ENCODE measurements around the gene ITLN2. TPM values are rescaled to one million over a fixed set of nuclear protein-coding genes. Genes with fewer than 3 reads are reported as not detected.

The ITLN2 gene
- total and polyA plus RNA-seq, 10 of the 15 experiments (the other 5 are each of a cell fraction or from before 2014, with no cell fraction given), result not detected

DNA sequence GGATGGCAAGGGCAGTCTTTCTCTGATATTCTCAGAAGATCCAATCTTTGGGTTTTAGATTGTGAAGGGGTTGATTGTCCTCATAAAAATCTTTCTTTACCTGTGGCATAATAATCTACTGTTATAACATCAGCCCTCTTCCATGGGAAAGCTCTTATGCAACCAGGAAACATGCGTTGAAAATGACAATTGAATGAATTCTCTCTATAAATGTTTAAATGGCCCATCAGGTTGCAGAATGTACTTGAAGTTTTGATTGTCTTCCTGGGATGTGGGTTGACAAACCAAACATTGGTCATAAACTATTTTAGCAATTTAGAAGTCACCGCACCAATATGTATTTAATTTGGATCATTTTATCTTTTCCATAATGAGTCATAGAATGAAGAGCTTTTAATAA lies 37.9 kb downstream of the ITLN2 start (continued):
- TF ChIP-seq ZNF592 (IDR thresholded peaks at IDR 0.05), result no peak
- TF ChIP-seq, protein P1, sequence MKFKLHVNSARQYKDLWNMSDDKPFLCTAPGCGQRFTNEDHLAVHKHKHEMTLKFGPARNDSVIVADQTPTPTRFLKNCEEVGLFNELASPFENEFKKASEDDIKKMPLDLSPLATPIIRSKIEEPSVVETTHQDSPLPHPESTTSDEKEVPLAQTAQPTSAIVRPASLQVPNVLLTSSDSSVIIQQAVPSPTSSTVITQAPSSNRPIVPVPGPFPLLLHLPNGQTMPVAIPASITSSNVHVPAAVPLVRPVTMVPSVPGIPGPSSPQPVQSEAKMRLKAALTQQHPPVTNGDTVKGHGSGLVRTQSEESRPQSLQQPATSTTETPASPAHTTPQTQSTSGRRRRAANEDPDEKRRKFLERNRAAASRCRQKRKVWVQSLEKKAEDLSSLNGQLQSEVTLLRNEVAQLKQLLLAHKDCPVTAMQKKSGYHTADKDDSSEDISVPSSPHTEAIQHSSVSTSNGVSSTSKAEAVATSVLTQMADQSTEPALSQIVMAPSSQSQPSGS (IDR thresholded peaks at IDR 0.05; ENCODE audit: low read length), result no peak
- no peak for TF ChIP-seq IKZF2 (IDR thresholded peaks at IDR 0.05)
- TF ChIP-seq TBL1XR1 (IDR thresholded peaks at IDR 0.05; ENCODE audit: low read depth, low read length), result no peak
- no peak for TF ChIP-seq SPI1 (IDR thresholded peaks at IDR 0.05; ENCODE audit: borderline replicate concordance, insufficient read depth, low read depth, low read length)
- TF ChIP-seq, protein P2, sequence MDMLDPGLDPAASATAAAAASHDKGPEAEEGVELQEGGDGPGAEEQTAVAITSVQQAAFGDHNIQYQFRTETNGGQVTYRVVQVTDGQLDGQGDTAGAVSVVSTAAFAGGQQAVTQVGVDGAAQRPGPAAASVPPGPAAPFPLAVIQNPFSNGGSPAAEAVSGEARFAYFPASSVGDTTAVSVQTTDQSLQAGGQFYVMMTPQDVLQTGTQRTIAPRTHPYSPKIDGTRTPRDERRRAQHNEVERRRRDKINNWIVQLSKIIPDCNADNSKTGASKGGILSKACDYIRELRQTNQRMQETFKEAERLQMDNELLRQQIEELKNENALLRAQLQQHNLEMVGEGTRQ (IDR thresholded peaks at IDR 0.05; ENCODE audit: borderline replicate concordance, low read depth, low read length), result no peak
- TF ChIP-seq EP300 (IDR thresholded peaks at IDR 0.05; ENCODE audit: borderline replicate concordance in 1 of 2, control insufficient read depth in 1 of 2, low read depth in 2 of 2, low read length in 2 of 2), result no peak
- TF ChIP-seq, protein P3, sequence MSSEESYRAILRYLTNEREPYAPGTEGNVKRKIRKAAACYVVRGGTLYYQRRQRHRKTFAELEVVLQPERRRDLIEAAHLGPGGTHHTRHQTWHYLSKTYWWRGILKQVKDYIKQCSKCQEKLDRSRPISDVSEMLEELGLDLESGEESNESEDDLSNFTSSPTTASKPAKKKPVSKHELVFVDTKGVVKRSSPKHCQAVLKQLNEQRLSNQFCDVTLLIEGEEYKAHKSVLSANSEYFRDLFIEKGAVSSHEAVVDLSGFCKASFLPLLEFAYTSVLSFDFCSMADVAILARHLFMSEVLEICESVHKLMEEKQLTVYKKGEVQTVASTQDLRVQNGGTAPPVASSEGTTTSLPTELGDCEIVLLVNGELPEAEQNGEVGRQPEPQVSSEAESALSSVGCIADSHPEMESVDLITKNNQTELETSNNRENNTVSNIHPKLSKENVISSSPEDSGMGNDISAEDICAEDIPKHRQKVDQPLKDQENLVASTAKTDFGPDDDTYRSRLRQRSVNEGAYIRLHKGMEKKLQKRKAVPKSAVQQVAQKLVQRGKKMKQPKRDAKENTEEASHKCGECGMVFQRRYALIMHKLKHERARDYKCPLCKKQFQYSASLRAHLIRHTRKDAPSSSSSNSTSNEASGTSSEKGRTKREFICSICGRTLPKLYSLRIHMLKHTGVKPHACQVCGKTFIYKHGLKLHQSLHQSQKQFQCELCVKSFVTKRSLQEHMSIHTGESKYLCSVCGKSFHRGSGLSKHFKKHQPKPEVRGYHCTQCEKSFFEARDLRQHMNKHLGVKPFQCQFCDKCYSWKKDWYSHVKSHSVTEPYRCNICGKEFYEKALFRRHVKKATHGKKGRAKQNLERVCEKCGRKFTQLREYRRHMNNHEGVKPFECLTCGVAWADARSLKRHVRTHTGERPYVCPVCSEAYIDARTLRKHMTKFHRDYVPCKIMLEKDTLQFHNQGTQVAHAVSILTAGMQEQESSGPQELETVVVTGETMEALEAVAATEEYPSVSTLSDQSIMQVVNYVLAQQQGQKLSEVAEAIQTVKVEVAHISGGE (CRISPR knock-in tag; IDR thresholded peaks at IDR 0.05), result no peak
- TF ChIP-seq, protein P4, sequence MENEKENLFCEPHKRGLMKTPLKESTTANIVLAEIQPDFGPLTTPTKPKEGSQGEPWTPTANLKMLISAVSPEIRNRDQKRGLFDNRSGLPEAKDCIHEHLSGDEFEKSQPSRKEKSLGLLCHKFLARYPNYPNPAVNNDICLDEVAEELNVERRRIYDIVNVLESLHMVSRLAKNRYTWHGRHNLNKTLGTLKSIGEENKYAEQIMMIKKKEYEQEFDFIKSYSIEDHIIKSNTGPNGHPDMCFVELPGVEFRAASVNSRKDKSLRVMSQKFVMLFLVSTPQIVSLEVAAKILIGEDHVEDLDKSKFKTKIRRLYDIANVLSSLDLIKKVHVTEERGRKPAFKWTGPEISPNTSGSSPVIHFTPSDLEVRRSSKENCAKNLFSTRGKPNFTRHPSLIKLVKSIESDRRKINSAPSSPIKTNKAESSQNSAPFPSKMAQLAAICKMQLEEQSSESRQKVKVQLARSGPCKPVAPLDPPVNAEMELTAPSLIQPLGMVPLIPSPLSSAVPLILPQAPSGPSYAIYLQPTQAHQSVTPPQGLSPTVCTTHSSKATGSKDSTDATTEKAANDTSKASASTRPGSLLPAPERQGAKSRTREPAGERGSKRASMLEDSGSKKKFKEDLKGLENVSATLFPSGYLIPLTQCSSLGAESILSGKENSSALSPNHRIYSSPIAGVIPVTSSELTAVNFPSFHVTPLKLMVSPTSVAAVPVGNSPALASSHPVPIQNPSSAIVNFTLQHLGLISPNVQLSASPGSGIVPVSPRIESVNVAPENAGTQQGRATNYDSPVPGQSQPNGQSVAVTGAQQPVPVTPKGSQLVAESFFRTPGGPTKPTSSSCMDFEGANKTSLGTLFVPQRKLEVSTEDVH (IDR thresholded peaks at IDR 0.05; ENCODE audit: low read depth, partially characterized antibody), result no peak
- TF ChIP-seq, protein P5, sequence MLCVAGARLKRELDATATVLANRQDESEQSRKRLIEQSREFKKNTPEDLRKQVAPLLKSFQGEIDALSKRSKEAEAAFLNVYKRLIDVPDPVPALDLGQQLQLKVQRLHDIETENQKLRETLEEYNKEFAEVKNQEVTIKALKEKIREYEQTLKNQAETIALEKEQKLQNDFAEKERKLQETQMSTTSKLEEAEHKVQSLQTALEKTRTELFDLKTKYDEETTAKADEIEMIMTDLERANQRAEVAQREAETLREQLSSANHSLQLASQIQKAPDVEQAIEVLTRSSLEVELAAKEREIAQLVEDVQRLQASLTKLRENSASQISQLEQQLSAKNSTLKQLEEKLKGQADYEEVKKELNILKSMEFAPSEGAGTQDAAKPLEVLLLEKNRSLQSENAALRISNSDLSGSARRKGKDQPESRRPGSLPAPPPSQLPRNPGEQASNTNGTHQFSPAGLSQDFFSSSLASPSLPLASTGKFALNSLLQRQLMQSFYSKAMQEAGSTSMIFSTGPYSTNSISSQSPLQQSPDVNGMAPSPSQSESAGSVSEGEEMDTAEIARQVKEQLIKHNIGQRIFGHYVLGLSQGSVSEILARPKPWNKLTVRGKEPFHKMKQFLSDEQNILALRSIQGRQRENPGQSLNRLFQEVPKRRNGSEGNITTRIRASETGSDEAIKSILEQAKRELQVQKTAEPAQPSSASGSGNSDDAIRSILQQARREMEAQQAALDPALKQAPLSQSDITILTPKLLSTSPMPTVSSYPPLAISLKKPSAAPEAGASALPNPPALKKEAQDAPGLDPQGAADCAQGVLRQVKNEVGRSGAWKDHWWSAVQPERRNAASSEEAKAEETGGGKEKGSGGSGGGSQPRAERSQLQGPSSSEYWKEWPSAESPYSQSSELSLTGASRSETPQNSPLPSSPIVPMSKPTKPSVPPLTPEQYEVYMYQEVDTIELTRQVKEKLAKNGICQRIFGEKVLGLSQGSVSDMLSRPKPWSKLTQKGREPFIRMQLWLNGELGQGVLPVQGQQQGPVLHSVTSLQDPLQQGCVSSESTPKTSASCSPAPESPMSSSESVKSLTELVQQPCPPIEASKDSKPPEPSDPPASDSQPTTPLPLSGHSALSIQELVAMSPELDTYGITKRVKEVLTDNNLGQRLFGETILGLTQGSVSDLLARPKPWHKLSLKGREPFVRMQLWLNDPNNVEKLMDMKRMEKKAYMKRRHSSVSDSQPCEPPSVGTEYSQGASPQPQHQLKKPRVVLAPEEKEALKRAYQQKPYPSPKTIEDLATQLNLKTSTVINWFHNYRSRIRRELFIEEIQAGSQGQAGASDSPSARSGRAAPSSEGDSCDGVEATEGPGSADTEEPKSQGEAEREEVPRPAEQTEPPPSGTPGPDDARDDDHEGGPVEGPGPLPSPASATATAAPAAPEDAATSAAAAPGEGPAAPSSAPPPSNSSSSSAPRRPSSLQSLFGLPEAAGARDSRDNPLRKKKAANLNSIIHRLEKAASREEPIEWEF (IDR thresholded peaks at IDR 0.05; ENCODE audit: insufficient replicate concordance, low read depth, low read length), result no peak
